IMR-90 (cell line): ENCODE results near the gene FOXL2NB. TPM values are rescaled to one million over a fixed set of nuclear protein-coding genes. Genes with fewer than 3 reads are reported as not detected.

Experiments used
- ATAC-seq: fragments of 200-7000 bp; cut with Tn5 transposase; 2 replicates; pipeline ENCODE4 v1.9.1; 2020; ENCODE audit warnings: low read depth, mild to moderate bottlenecking, moderate library complexity
- BruUV-seq: library from RNA; stranded (reverse); fragments of 400-500 nt; replicated peaks from 2 replicates; lab custom pipeline; 2021; lab: Mats Ljungman, UMichigan
- CTCF ChIA-PET: fragments of 300-600 bp; formaldehyde crosslinking; extraction: SDS; loops from one replicate; lab custom pipeline; 2021; ENCODE audit warnings: antibody characterized with exemption; lab: Yijun Ruan, JAX
- POLR2A ChIA-PET: fragments of 300-600 bp; sonication (Branson Sonifier 250); formaldehyde crosslinking; loops from one replicate; lab custom pipeline; 2022; ENCODE audit warnings: antibody characterized with exemption; ENCODE audit not compliant: unreplicated experiment; lab: Charles Lee
- DNase-seq: peaks from one replicate; pipeline ENCODE4 v3.0.0; 2013
- H2AFZ ChIP-seq: replicated peaks from 2 replicates; pipeline ENCODE3; 2013; ENCODE audit warnings: low read length, mild to moderate bottlenecking; ENCODE audit not compliant: poor library complexity
- H2AK5ac ChIP-seq: 2 replicates; pipeline ENCODE4 v1.6.1; 2013; ENCODE audit warnings: low read depth, low read length, inconsistent platforms
- H2AK9ac ChIP-seq: replicated peaks from 2 replicates; pipeline ENCODE3; 2013; ENCODE audit warnings: mild to moderate bottlenecking, low read depth, low read length, moderate library complexity; ENCODE audit not compliant: poor library complexity
- H2BK120ac ChIP-seq: 2 replicates; pipeline ENCODE4 v1.6.1; 2013; ENCODE audit warnings: low read depth, low read length, inconsistent platforms
- H2BK15ac ChIP-seq: 3 replicates; pipeline ENCODE4 v1.6.1; 2013; ENCODE audit warnings: low read depth, low read length, inconsistent platforms
- H2BK20ac ChIP-seq: 2 replicates; pipeline ENCODE4 v1.6.1; 2013; ENCODE audit warnings: low read depth, mild to moderate bottlenecking, inconsistent platforms, low read length, moderate library complexity
- H2BK5ac ChIP-seq: 2 replicates; pipeline ENCODE4 v1.6.1; 2013; ENCODE audit warnings: mild to moderate bottlenecking, low read depth, low read length, inconsistent platforms; ENCODE audit not compliant: poor library complexity, severe bottlenecking
- H3K14ac ChIP-seq: replicated peaks from 2 replicates; pipeline ENCODE4 v1.6.1; 2013; ENCODE audit warnings: low read depth, low read length, inconsistent platforms
- H3K18ac ChIP-seq: 2 replicates; pipeline ENCODE4 v1.6.1; 2013; ENCODE audit warnings: low read depth, low read length, control low read depth
- H3K23ac ChIP-seq: 2 replicates; pipeline ENCODE4 v1.6.1; 2013; ENCODE audit warnings: low read depth, low read length, inconsistent platforms
- H3K27ac ChIP-seq: 2 replicates; pipeline ENCODE4 v1.5.1; 2013; ENCODE audit warnings: mild to moderate bottlenecking, control low read depth, low read length; ENCODE audit not compliant: insufficient read depth
- H3K27me3 ChIP-seq: 2 replicates; pipeline ENCODE4 v1.6.1; 2013; ENCODE audit warnings: low read length; ENCODE audit not compliant: control insufficient read depth, insufficient read depth
- H3K36me3 ChIP-seq: 2 replicates; pipeline ENCODE4 v1.6.1; 2013; ENCODE audit warnings: low read length, mixed read lengths; ENCODE audit not compliant: control insufficient read depth, insufficient read depth
- H3K4ac ChIP-seq: 2 replicates; pipeline ENCODE4 v1.6.1; 2013; ENCODE audit warnings: low read depth, low read length, inconsistent platforms
- H3K4me1 ChIP-seq: 2 replicates; pipeline ENCODE4 v1.6.1; 2013; ENCODE audit warnings: low read length, mixed read lengths; ENCODE audit not compliant: control insufficient read depth, insufficient read depth
- H3K4me2 ChIP-seq: 2 replicates; pipeline ENCODE4 v1.6.1; 2013; ENCODE audit warnings: low read depth, mild to moderate bottlenecking, control low read depth, low read length, moderate library complexity
- H3K4me3 ChIP-seq: 2 replicates; pipeline ENCODE4 v1.5.1; 2013; ENCODE audit warnings: low read depth, mild to moderate bottlenecking, control low read depth, low read length, moderate library complexity; ENCODE audit not compliant: insufficient read depth
- H3K56ac ChIP-seq: 2 replicates; pipeline ENCODE4 v1.6.1; 2013; ENCODE audit warnings: low read length, inconsistent platforms; ENCODE audit not compliant: insufficient read depth; ENCODE audit errors: extremely low read depth
- H3K79me1 ChIP-seq, 2 experiments: 2 replicates each; pipeline ENCODE4 v1.6.1; 2013; ENCODE audit warnings: low read length in 2 of 2, inconsistent platforms in 1 of 2, low read depth in 1 of 2
- H3K9ac ChIP-seq: 2 replicates; pipeline ENCODE4 v1.6.1; 2013; ENCODE audit warnings: low read depth, low read length, control low read depth
- H3K9me1 ChIP-seq: 2 replicates; pipeline ENCODE4 v1.6.1; 2013; ENCODE audit warnings: low read length, inconsistent platforms; ENCODE audit not compliant: insufficient read depth
- H3K9me3 ChIP-seq: 2 replicates; pipeline ENCODE4 v1.6.1; 2013; ENCODE audit warnings: low read length; ENCODE audit not compliant: control insufficient read depth, insufficient read depth
- H4K20me1 ChIP-seq: 2 replicates; pipeline ENCODE4 v1.6.1; 2013; ENCODE audit warnings: low read length, inconsistent platforms; ENCODE audit not compliant: insufficient read depth
- H4K5ac ChIP-seq: 2 replicates; pipeline ENCODE4 v1.6.1; 2013; ENCODE audit warnings: mild to moderate bottlenecking, low read depth, low read length, control low read depth
- H4K8ac ChIP-seq, 2 experiments: 2 replicates each; pipeline ENCODE4 v1.6.1; 2013; ENCODE audit warnings: low read depth in 2 of 2, low read length in 2 of 2, control low read depth in 1 of 2, inconsistent platforms in 1 of 2
- H4K91ac ChIP-seq: 2 replicates; pipeline ENCODE4 v1.6.1; 2013; ENCODE audit warnings: low read depth, low read length, inconsistent platforms; ENCODE audit not compliant: insufficient read depth
- BHLHE40 ChIP-seq: fragments of 150-350 bp; IDR thresholded peaks from 2 replicates; pipeline ENCODE4 v1.6.1; 2016; ENCODE audit warnings: mild to moderate bottlenecking, low read depth, low read length
- CTCF ChIP-seq: conservative IDR thresholded peaks from 2 replicates; pipeline ENCODE4 v1.5.1; 2012; ENCODE audit warnings: mild to moderate bottlenecking, low read depth, low read length, improper control_type of control experiment
- ELK1 ChIP-seq: fragments of 150-350 bp; IDR thresholded peaks from 2 replicates; pipeline ENCODE4 v1.6.1; 2016; ENCODE audit warnings: low read depth, mild to moderate bottlenecking, low read length, moderate library complexity, borderline replicate concordance
- FOS ChIP-seq: fragments of 150-350 bp; IDR thresholded peaks from 2 replicates; pipeline ENCODE4 v1.6.1; 2016; ENCODE audit warnings: low read depth, low read length
- MAFK ChIP-seq: IDR thresholded peaks from 2 replicates; pipeline ENCODE4 v1.6.1; 2012; ENCODE audit warnings: low read depth, low read length, improper control_type of control experiment
- MAZ ChIP-seq: IDR thresholded peaks from 2 replicates; pipeline ENCODE4 v1.6.1; 2012; ENCODE audit warnings: low read depth, mild to moderate bottlenecking, low read length, improper control_type of control experiment, moderate library complexity, borderline replicate concordance
- MXI1 ChIP-seq: IDR thresholded peaks from 2 replicates; pipeline ENCODE4 v1.6.1; 2012; ENCODE audit warnings: low read depth, mild to moderate bottlenecking, low read length, moderate library complexity, borderline replicate concordance
- NFE2L2 ChIP-seq: fragments of 150-350 bp; IDR thresholded peaks from 2 replicates; pipeline ENCODE4 v1.6.1; 2016; ENCODE audit warnings: low read depth, mild to moderate bottlenecking, low read length
- RAD21 ChIP-seq: IDR thresholded peaks from 2 replicates; pipeline ENCODE4 v1.6.1; 2012; ENCODE audit warnings: low read length, improper control_type of control experiment
- RCOR1 ChIP-seq: IDR thresholded peaks from 2 replicates; pipeline ENCODE4 v1.6.1; 2012; ENCODE audit warnings: mild to moderate bottlenecking, low read length, improper control_type of control experiment; ENCODE audit not compliant: insufficient replicate concordance
- RFX5 ChIP-seq: IDR thresholded peaks from 2 replicates; pipeline ENCODE4 v1.8.0; 2012; ENCODE audit warnings: low read depth, mild to moderate bottlenecking, low read length, moderate library complexity
- WGBS, 2 experiments: methylation state at CpG; one replicate each; pipeline versions ENCODE4 v1.1.5 to v1.1.7; 2013; ENCODE audit warnings: missing lambda C conversion rate in 2 of 2; ENCODE audit not compliant: insufficient read length in 1 of 2; ENCODE audit errors: extremely low coverage in 2 of 2; 5-methylcytosine and 5-hydroxymethylcytosine counted together
- dilution Hi-C: fragments of 300-500 bp; cut with HindIII; formaldehyde crosslinking; loops from one replicate; pipeline ENCODE4 v1.14.3; 2018; ENCODE audit warnings: low sequenced_read_pairs; ENCODE audit not compliant: unreplicated experiment
- in situ Hi-C: fragments of 300-500 bp; cut with MboI; formaldehyde crosslinking; loops from 3 replicates; pipeline ENCODE4 v1.14.3; 2019; ENCODE audit warnings: low sequenced_read_pairs, inconsistent platforms, mixed read lengths
- intact Hi-C: fragments of 100-400 bp; cut with micrococcal nuclease; formaldehyde crosslinking; loops from 2 replicates; pipeline ENCODE4 v1.10.0; 2022
- polyA plus RNA-seq, 3 experiments: library from polyadenylated mRNA; depleted of rRNA; stranded (reverse); fragments of >200 nt; gene quantifications; 2 replicates each; pipeline ENCODE4 v1.2.3, GENCODE V29; 2012; ENCODE audit warnings: low replicate concordance in 1 of 3
- total RNA-seq: library from RNA; depleted of rRNA; stranded (reverse); fragments of >200 nt; gene quantifications from 2 replicates; pipeline ENCODE4 v1.2.3, GENCODE V29; 2012

The FOXL2NB gene
- total and polyA plus RNA-seq, 2 of the 4 experiments (the other 2 are of a cell fraction): under 0.01 to 0.05 TPM

GRCh38 chr3:138915503-138916498 is 31.2 kb upstream of the FOXL2NB start (continued):
- peak; percentile 88; the same call in 1 of the 2 replicates for TF ChIP-seq MAZ

- H3K36me3 ChIP-seq: no peaks in the 10 kb centered on the region
- POLR2A ChIA-PET: no interaction called here
- no peak overlapping the region for H3K14ac ChIP-seq
- no TSS peak for BruUV-seq
- no peak for ATAC-seq
- dilution Hi-C loops (no loop called here), intact Hi-C loops (loop anchor here (1.0 kb wide), 1 partner anchor 323 kb away; the partner anchor contains the start of gene CEP70), in situ Hi-C loops (loop anchor here (5.0 kb wide), 2 partner anchors 220 to 320 kb away; no protein-coding TSS in a partner anchor)
- WGBS, 2 experiments: no CpG with 5 or more reads among the region's 2 CpGs
- CTCF ChIA-PET: interaction anchor here (0.6 to 2.7 kb wide), 12 partner anchors 15 to 437 kb away, joined by 3 to 94 read pairs (median 8); partner anchors contain the start of gene CEP70
- no peak overlapping the region for H3K18ac ChIP-seq
- no peak overlapping the region for H3K27ac ChIP-seq
- H2AK5ac ChIP-seq: no peak overlapping the region
- no peak overlapping the region for H3K4ac ChIP-seq
- H3K9me1 ChIP-seq: peaks cover 5% of the 10 kb centered on the region
- no peak overlapping the region for H4K91ac ChIP-seq
- no peak overlapping the region for H3K4me2 ChIP-seq
- H3K79me1 ChIP-seq: peaks cover 0 to 4% of the 10 kb centered on the region in 2 experiments; a peak in 1 of 4 replicates
- H2BK5ac ChIP-seq: no peak overlapping the region
- H2BK15ac ChIP-seq: no peak overlapping the region
- no peak overlapping the region for H3K9ac ChIP-seq
- H3K4me1 ChIP-seq: peaks cover 9% of the 10 kb centered on the region
- H3K4me3 ChIP-seq: no peak overlapping the region
- H4K8ac ChIP-seq: no peak overlapping the region
- no peaks in the 10 kb centered on the region for H4K20me1 ChIP-seq
- H3K23ac ChIP-seq: no peak overlapping the region
- no peak overlapping the region for H2AK9ac ChIP-seq
- no peaks in the 10 kb centered on the region for H3K27me3 ChIP-seq
- DNase-seq: no peak
- H4K5ac ChIP-seq: no peak overlapping the region
- no peak overlapping the region for H3K56ac ChIP-seq
- H2AFZ ChIP-seq: no peak overlapping the region
- no peak overlapping the region for H2BK120ac ChIP-seq
- H3K9me3 ChIP-seq: no peaks in the 10 kb centered on the region
- H2BK20ac ChIP-seq: no peak overlapping the region
- TF ChIP-seq MAZ (no peak), RCOR1 (no peak), NFE2L2 (no peak), ELK1 (no peak), MAFK (no peak), CTCF (no peak), BHLHE40 (no peak), FOS (no peak), MXI1 (no peak), RFX5 (no peak), RAD21 (no peak)
These were observed 30.2 kb upstream of the FOXL2NB start for GRCh38 chr3:138916824-138917223.
